Stimulated activated CD4-positive, alpha-beta T cell treated with anti-CD3 and anti-CD28 coated beads, Interleukin-1b, Interleukin-23, amount 100 ng/mL, for 24 hours (primary cell): ENCODE results near the gene CDPF1.
"Not testable (repeated sequence)": the region's sequence is repeated elsewhere in the genome, so short reads cannot be mapped to it uniquely, and the experiment has no call there.

Experiments
- DNase-seq, 4 experiments: peaks; one replicate each; pipeline ENCODE4 v3.0.0-alpha.2; 2020; ENCODE audit warnings: low read depth in 4 of 4, low spot score in 1 of 4

Gene CDPF1

DNA sequence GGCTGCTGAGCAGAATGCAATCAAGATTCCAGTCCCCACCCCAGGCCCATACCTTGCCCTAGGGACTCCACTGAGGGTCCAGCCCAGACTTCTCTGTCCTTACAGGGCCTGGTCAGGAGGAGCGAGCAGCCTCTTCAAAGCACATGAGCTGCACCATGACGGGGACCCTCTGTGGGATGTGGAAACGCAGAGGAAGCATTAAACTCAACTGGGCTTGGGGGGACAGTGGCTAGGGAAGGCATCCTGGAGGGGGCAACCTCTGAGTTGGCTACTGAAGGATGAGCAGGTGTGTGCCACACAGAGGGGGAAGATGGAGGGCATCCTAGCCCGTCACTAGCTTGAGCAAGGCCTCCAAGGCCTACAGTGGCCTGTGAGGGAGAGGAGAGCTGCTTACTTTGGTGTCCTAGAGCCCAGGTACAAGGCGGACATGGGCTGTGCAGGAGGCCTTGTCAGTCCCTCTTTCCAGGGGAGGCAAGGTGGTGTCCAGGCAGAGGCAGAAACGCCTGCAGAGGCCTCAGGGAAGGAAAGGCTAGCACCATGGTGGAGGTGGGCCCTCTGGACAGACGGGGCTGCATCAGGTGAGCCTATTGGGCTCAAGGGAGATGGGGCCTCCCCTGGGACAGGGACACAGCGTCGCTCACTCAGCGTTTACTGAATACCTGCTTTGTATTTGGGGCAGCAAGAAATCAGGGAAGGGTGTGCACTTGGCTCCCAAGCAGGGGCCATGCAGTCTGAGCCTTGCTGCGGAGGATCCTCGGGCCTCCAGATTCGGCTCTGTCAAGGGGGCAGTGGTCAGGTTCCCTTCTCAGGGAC is 32.0 kb upstream of the CDPF1 start:
- DNase-seq, result no peak

GRCh38 chr22:46280999-46281623 is 31.0 kb upstream of the CDPF1 start:
- DNase-seq, result no peak

GRCh38 chr22:46280063-46280817 is 30.1 kb upstream of the CDPF1 start:
- no peak for DNase-seq

- no peak for DNase-seq
Observed at GRCh38 chr22:46278656-46279645, 28.9 kb upstream of the CDPF1 start.

DNA sequence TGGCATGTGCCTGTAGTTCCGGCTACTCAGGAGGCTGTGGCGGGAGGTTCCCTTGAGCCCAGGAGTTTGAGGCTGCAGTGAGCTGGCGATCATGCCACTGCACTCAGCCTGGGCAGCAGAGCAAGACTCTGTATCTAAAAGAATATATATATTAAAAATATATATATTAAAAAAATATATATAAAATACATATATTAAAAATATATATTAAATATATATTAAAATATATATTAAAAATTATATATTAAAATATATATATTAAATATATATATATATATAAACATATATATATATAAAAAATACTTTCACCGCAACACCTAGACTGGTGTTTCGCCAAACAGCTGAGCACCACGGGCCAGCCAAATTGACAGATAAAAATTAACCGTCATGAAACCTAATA is 26.5 kb upstream of the CDPF1 start:
- DNase-seq, result no peak

GRCh38 chr22:46275455-46276122 is 25.5 kb upstream of the CDPF1 start:
- no peak for DNase-seq

GRCh38 chr22:46274381-46274780 is 24.3 kb upstream of the CDPF1 start:
- DNase-seq, result no peak

DNA sequence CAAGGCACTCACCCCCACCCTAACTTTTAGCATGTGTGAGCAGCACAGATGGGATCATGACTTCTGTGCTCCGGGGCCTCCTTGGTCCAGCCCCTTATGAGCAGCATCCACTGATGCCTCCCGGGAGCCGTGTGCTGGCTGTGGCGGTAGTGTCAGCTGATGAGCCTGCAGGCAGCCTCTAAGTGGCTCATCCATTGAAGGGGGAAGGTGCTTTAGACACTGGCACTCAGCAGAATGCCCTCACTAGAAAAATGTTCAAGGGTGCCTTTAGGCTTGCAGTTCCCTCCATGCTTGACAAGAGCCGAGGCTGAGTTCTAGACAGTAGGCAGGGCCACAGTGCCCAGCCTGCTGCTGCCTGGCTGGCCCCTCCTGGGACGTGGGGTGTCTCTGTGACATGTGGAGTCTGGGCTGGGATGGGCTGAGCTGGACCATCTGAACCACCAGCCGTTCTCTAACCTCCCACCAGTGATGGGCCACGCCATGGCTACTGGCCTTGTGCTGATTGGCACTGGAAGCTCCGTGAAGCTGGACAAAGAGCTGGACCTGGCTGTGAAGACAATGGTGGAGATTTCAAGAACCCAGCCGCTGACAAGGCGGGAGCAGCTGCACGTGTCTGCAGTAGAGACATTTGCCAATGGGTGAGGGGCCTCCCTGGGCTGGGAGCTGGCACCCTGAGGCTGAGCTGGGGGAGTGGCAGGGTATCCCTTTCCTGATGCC is 23.5 kb upstream of the CDPF1 start:
- no peak for DNase-seq

- DNase-seq, result no peak
Observed at GRCh38 chr22:46272762-46273431, 22.8 kb upstream of the CDPF1 start.

DNA sequence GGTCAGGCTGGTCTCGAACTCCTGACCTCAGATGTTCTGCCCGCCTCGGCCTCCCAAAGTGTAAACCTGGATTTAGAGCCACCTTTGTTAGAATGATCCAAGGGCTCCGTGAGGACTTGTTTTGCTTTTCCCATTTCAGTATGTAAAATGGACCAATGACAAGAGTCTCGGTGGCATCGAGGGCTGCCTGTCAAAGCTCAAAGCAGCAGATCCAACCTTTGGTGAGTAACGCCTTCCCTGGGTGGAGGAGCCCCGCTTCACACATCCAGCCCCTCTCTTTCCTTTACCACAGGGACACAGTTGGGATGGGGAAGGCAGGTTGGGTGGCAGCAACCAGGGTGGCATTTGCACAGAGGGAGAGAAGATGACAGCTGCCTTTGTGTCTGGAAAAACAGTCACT is 22.1 kb upstream of the CDPF1 start:
- DNase-seq, result no peak

DNA sequence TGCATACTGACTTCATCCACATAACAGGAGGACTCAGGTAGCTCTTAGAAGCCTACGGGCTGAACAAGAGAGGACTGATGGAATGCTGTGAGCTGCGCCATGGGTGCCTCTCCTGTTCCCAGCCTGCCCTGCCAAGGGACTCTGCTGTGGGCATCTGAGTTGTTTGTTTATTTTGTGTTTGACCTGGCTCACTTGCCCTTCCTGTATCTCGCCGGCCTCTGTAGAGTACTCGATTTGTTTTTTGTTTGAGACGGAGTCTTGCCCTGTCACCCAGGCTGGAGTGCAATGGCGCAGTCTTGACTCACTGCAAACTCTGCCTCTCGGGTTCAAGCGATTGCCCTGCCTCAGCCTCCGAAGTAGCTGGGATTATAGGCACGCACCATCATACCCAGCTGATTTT is 19.5 kb upstream of the CDPF1 start:
- no peak for DNase-seq

DNA sequence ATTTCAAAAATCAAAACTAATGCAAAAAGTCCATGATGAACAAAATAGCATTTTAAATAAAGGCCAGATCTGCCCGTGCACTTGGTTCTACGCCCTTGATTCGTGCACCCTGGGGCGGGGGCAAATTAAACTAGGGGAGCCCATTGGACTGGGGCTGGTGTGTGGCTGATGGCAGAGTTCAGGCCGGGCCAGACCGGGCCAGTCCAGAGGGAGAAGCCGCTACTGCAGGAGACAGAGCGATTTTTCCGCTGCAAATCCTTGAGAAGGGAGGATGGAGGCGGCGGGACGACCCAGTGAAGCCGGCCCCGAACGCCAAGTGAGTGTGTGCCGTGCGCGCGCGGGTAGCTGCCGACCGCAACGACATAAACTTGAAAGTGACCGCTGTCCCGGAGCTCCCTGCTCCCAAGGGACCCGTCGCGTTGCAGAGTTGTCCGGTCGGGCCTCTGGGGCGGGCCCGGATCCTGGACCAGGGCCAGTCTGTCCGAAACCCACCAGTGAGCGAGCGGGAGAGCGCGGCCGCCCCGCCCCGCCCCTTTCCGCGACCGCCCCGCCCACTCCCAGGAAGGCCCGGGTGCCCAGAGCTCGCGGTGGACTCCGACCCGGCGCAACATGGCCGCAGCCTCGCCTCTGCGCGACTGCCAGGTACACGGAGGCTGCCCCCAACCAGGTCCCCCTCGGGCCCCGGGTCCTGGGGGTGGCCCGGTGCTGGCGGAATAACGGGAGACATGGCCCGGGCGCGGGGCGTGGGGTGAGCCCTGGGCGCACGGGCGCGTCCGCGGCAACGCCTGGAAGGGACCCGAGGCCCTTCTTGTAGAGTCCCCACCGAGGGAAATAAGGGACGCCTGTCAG is 17.6 kb upstream of the CDPF1 start, which contains the start of gene TTC38:
Gene TTC38, plus strand, starts transcription at position 578 of the 849 bp plus-strand sequence. Its CDS starts 32 bp downstream, at position 610.
- peak in 2 of 4 experiments; percentile 20 to 29 for DNase-seq

- DNase-seq, result not testable (repeated sequence)
Observed at GRCh38 chr22:46265627-46266026, 15.5 kb upstream of the CDPF1 start.

- DNase-seq, result not testable (repeated sequence)
Observed at GRCh38 chr22:46264520-46264919, 14.4 kb upstream of the CDPF1 start.

DNA sequence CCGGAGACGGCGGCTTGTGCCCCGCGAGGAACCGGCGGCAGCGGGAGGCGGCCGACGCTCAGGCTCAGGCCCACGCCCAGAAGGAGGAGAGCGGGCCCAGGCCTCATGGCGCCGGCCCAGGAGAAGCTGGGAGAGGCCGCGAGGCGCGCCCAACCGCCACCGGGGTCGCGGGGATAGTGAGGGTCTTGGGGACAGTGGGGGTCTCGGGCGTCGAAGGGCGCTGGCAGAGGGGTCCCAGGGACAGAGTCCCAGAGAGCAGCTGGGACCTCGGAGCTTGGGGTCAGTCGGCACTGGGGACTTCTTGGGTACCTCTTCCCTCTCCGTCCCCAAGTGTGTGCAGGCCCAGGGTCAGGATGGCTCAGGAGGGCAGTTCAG is 13.1 kb upstream of the CDPF1 start, which contains the start of gene PKDREJ:
Gene PKDREJ, minus strand, starts transcription at position 128 of the 375 bp plus-strand sequence. Its CDS starts 21 bp downstream, at position 107.
- no peak for DNase-seq

DNA sequence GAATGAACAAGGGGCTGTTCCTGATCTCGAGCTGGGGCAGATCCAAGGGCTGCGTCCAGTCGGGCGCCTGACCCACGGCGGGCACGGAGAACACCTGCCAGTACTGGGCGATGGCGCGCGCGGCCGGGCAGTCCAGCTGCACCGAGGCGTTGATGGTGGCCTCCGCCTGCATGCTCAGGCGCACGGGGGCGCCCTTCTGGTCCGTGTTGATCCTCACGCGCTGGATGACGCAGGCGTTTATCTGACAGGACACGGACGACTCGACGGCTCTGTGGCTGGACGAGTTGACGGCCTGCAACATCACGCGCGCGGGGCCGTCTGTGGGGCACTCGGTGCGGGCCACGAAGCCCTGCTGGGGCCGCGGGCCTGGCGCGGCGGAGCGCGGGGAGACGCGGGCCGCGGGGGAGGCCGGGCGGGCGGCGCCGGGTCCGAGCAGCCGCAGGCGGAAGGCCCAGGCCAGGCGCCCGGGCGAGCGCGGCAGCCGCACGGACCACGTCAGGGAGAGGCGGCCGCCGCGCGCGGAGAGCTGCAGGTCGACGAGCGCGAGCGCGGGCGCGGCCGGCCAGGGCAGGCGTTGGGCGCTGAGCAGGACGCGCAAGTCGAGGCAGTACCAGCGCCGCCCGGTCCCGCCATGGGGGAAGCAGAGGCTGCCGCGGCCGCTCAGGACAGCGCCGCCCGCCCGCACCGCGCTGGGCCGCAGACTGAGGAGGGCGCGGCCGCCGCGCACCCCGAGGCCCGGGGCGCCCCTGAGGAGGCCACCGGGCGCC is 12.5 kb upstream of the CDPF1 start:
- peak in 1 of 4 experiments; percentile 36 for DNase-seq

DNA sequence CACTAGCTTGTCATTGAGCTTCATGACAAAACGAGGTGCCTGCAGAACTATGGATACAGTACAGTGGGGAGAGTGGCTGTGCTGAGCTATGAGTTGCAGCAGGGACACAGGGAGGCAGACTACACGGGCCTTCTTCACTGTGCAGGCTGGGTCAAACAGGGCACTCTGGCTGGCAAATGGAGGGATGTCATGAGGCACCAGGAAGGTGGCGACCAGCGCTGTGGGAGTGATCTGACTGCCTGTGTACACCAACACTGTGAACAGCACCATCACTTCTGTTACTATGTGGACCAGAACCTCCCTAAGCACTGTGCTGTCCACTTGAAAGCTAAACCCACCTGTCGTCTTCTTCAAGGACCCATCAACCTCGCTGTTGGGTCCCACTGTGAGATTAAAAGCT is 9.9 kb upstream of the CDPF1 start:
- DNase-seq, result no peak
